HTERT RPE-1 (cell line): ENCODE results near the gene MAML2.
"Not testable (repeated sequence)": the region's sequence is repeated elsewhere in the genome, so short reads cannot be mapped to it uniquely, and the experiment has no call there.

ENCODE experiments used
- in situ Hi-C: fragments of 300-500 bp; cut with MboI; formaldehyde crosslinking; loops from 4 replicates; pipeline ENCODE4 v1.14.3; 2020; ENCODE audit warnings: low sequenced_read_pairs

Gene MAML2

GRCh38 chr11:96272529-96273222 lies 70.3 kb downstream of the MAML2 start:
- in situ Hi-C loops, result no loop called here

GRCh38 chr11:96271777-96272176 lies 71.2 kb downstream of the MAML2 start:
- in situ Hi-C loops, result no loop called here

DNA sequence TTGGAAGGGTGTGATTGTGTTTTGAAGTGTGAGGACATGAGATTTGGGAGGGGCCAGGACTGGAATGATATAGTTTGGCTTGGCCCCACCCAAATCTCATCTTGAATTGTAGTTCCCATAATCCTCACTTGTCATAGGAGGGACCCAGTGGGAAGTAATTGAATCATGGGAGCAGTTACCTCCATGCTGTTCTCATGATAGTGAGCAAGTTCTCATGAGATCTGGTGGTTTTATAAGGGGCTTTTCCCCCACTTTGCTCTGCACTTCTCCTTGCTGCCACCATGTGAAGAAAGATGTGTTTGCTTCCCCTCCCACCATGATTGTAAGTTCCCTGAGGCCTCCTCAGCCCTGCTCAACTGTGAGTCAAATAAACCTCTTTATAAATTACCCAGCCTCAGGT lies 71.6 kb downstream of the MAML2 start:
- in situ Hi-C loops, result not testable (repeated sequence)

- in situ Hi-C loops, result not testable (repeated sequence)
Observed at GRCh38 chr11:96268527-96268926, 74.5 kb downstream of the MAML2 start.

DNA sequence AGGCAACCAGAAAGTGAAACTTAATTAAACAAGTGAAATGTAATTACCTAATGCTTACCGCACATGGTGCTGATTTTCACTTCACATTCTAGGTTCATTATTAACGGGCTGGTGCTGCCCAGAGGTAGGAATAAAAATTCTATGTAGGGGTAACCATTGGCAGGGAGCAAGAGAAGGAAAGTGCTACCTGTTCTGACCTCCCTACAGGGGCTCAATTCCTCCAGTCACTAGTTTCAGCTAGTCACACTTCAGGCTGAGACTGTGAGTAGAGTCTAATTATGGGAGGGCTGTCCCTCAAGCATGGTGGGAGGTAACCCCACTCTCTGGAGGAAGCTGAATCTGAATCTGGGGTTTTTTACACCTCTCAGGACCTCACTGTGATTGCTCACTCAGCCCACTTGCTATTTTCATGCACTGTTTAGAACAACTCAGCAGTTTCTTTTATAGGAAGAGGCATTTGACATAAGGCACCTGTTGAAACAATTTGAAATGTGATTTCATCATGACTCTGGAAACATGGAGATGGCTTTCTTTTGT lies 75.4 kb downstream of the MAML2 start:
- in situ Hi-C loops, result no loop called here

GRCh38 chr11:96267001-96267495 lies 75.9 kb downstream of the MAML2 start:
- in situ Hi-C loops, result no loop called here

- in situ Hi-C loops, result no loop called here
Observed at GRCh38 chr11:96265972-96266371, 77.0 kb downstream of the MAML2 start.

DNA sequence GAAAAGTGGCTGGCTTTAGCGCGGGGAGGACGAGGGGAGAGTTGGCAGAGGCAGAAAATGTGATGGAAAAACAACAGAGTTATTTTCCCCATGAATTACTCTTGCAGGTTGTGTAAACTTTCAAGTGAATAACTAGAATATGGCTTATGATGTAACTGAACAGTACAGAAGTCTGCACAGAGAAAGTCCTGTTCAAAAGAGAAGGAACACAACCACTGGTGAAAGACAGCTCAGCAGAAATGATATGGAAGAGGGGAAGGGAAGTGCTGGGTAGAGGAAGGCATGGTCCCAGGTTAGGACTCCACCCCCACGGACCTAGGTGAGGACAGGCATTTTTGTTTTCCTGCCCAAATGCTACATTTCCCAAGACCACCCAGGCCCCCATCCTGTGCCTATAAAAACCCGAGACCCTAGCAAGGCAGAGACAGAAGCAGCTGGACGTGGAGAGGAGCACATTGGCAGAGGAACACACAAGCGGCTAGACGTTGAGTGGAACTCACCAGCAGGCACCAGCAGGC lies 77.7 kb downstream of the MAML2 start:
- in situ Hi-C loops, result no loop called here

DNA sequence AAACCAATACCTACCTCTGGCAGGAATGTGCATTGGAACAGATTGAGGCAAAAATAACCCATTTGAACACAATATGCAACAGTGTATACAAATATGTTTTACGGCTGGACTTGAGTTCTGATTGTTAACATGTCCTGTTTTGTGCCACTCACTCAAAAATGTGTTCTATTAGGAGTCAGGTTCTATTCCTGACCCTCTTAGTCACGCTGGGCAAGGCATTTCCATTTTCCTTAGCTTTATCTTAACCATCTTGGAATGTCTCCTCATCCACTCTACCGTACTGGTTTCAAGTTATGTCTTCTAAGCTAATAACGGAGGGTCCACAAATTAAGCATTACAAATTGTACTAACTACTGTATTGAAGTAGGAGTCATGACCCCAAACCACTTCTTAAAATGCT lies 78.6 kb downstream of the MAML2 start:
- in situ Hi-C loops, result no loop called here

DNA sequence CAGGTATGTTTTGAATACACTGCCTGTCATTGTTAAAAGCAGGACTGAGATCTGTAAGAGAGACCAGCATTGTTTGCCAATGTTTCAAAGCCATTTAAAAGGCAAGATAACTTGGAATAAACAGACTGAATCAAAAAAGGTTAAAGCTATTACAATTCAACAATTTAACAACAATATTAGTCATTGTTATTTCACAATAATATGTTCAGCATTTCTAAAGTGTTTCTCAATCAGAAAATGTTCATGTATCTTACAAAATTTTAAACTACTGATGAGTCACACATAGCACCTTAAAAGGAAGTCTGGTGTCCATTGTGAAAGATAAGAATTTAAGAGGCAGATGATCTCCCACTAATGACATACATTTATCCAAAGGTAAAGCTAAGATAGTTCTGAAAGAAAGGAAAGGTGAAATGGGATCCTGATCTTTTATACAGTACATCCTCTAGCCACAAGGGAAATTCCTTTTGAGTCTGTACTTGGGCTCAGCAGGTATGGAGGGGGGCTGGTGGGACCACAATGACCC lies 79.7 kb downstream of the MAML2 start:
- in situ Hi-C loops, result no loop called here

DNA sequence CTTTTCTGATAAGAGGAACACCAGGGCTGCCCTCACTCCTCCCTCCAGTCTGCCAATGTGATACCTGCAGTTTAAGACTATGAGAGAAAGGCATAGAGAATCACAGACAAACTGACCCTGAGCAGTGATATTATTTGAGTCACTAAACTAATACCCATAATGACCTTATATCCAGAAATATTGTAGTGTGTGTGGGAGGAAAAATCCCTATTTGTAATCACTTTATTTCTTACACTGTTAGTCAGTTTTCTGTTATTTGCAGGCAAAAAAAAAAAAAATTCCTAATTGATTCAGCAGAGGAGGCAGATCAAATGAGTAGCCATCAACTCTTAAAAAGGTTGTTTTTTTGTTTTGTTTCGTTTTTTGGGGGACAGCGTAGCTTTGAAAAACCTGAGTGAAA lies 82.5 kb downstream of the MAML2 start:
- in situ Hi-C loops, result no loop called here

GRCh38 chr11:96260067-96260511 lies 82.9 kb downstream of the MAML2 start:
- in situ Hi-C loops, result no loop called here

- in situ Hi-C loops, result no loop called here
Observed at GRCh38 chr11:96259134-96259830, 83.7 kb downstream of the MAML2 start.

DNA sequence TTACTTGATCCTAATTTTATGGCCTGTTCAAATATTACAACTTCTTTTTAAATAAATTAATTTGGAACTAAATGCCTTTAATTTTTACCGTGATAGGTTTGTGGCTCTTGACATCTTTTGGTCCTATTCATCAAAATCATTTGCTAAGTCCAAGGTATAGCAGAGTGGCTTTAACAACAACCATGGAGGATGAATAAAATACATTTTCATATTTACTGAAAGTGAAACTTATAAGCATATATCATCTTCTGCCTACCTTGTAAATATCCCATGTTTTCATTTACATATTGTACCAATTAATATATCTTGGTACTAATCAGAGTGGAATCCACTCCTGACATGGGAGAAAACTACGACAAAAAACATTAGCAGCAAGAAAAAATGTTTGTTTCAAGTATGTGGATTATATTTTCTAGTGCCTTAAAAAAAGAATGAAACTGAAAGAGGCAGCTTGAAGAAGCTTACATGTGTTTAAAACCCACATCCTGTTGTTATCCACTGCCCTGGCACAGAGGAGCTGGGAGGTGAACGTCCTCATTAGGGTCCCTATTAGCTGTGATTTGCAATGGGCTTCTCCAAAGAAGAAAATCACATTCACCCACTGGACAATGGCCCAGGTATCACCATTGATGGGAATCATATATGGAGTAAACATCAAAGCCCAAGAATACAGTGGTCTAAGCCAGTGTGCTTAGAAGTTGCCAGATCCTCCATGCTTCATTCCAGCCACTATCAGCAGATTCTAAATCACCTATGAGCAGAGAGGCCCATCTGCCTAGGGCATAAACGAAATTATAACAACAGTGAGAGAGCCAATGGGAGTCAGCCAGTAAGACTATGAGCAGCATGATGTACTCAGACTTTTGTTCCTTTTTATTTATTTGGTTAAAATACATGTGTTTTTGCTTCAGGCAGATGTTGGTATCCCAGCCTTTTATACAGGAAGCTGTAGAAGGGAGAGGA lies 84.7 kb downstream of the MAML2 start:
- in situ Hi-C loops, result no loop called here

GRCh38 chr11:96257036-96257435 lies 86.0 kb downstream of the MAML2 start:
- in situ Hi-C loops, result no loop called here

DNA sequence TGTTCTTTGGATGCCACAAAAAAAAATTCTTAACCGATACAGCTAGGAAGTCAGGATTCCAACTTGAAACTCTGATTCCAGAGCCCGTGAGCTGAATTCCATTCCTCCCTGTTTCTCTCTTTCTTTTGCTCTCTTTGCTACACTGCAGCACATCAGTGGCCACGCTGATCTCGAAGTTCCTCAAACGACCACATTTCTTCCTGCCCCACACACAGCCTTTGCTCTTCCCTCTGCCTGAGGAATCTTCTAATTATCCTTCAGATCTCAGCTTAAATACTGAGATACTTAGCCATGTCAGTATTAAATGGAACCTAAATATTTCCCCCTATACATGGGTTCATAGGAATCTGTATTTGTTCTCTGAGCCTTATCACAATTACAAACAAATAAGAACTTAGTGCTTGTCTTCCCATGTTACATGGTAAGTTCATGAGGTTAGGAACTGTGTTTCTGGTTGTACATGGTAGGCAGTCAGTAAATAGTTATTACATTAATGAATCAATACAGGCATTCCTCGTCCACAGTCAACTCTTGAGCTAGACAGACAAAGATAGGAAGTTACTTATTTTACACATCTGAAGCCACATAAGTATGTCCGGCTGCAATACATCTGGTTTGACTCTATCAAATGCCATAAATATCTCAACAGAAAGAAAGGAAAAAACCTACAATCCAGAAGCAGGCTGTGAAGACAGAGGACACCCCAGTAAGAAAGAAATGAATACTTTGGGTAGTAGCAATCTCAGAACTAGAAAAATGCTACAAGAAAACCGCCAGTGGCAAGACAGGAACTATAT lies 86.6 kb downstream of the MAML2 start:
- in situ Hi-C loops, result no loop called here

DNA sequence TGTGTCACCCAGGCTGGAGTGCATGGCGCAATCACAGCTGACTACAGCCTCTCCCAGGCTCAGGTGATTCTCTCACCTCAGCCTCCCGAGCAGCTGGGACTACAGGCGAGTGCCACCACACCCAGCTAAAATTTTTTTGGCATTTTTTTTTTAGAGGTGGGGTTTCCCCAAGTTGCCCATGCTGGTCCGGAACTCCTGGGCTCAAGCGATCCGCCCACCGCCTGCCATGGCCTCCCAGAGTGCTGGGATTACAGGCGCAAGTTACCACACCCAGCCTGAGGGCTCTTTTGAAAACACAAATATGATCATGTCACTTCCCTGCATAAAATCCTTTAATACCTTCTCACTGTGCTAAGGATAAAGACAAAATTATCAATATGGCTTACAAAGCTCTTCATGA lies 88.1 kb downstream of the MAML2 start:
- in situ Hi-C loops, result no loop called here

GRCh38 chr11:96254087-96254486 lies 88.9 kb downstream of the MAML2 start:
- in situ Hi-C loops, result no loop called here

- in situ Hi-C loops, result no loop called here
Observed at GRCh38 chr11:96246718-96247552, 96.1 kb downstream of the MAML2 start.
